K562 (cell line): ENCODE measurements around the gene TRMT112. TPM values are rescaled to one million over a fixed set of nuclear protein-coding genes. Genes with fewer than 3 reads are reported as not detected.

ENCODE experiments used
- ARNT ChIP-seq, 2 experiments: fragments of 450-650 bp; IDR thresholded peaks; 2 replicates each; pipeline ENCODE4 v1.6.1; 2016; ENCODE audit warnings: mild to moderate bottlenecking in 1 of 2
- CBFA2T3 ChIP-seq: fragments of 450-650 bp; IDR thresholded peaks from 2 replicates; pipeline ENCODE4 v1.6.1; 2017
- CGGBP1 ChIP-seq: fragments of 250-450 bp; sonication (Bioruptor Pico); IDR thresholded peaks from 2 replicates; pipeline ENCODE4 v1.9.0; 2021; ENCODE audit warnings: mild to moderate bottlenecking
- EZH2 ChIP-seq: IDR thresholded peaks from 2 replicates; pipeline ENCODE4 v1.6.1; 2012; ENCODE audit warnings: low read depth, mild to moderate bottlenecking, inconsistent platforms, low read length, borderline replicate concordance
- HDAC1 ChIP-seq, 2 experiments: fragments of 450-650 bp; IDR thresholded peaks; 2 replicates each; pipeline ENCODE4 v1.6.1; 2016 to 2017; ENCODE audit warnings: inconsistent platforms in 1 of 2, mild to moderate bottlenecking in 1 of 2, moderate library complexity in 1 of 2
- HDAC6 ChIP-seq: IDR thresholded peaks from 2 replicates; pipeline ENCODE4 v1.6.1; 2012; ENCODE audit warnings: low read depth, mild to moderate bottlenecking, control low read depth, inconsistent platforms, low read length, moderate library complexity
- HMG20A ChIP-seq: fragments of 450-650 bp; formaldehyde crosslinking; conservative IDR thresholded peaks from 2 replicates; pipeline ENCODE4 v1.4.0; 2020; ENCODE audit warnings: mild to moderate bottlenecking, mixed read lengths
- MAX ChIP-seq: sonication (generic); formaldehyde crosslinking; IDR thresholded peaks from 2 replicates; pipeline ENCODE4 v1.9.0; 2022; ENCODE audit warnings: mild to moderate bottlenecking, missing genetic modification reagents
- PHF21A ChIP-seq: fragments of 450-650 bp; IDR thresholded peaks from 2 replicates; pipeline ENCODE4 v1.6.1; 2017; ENCODE audit warnings: low read depth, borderline replicate concordance
- POLR2AphosphoS5 ChIP-seq: IDR thresholded peaks from 2 replicates; pipeline ENCODE4 v1.6.1; 2011; ENCODE audit warnings: mild to moderate bottlenecking, low read depth, low read length, moderate library complexity; ENCODE audit not compliant: control insufficient read depth, insufficient read depth
- SMC3 ChIP-seq: conservative IDR thresholded peaks from 2 replicates; pipeline ENCODE4 v1.6.1; 2011; ENCODE audit warnings: low read depth, low read length, improper control_type of control experiment; ENCODE audit not compliant: insufficient read depth
- STAG1 ChIP-seq: sonication (generic); formaldehyde crosslinking; IDR thresholded peaks from 2 replicates; pipeline ENCODE4 v1.5.0; 2020; ENCODE audit warnings: missing genetic modification reagents, borderline replicate concordance
- TOE1 ChIP-seq, 2 experiments: fragments of 450-650 bp in 1 of 2; sonication (generic) in 1 of 2; formaldehyde crosslinking in 1 of 2; IDR thresholded peaks; 2 replicates each; pipeline versions ENCODE4 v1.7.1 to v1.8.0; 2016 to 2022; ENCODE audit warnings: borderline replicate concordance in 2 of 2, mild to moderate bottlenecking in 2 of 2, antibody characterized with exemption in 1 of 2, inconsistent platforms in 1 of 2, low read depth in 1 of 2, missing genetic modification reagents in 1 of 2, moderate library complexity in 1 of 2
- XRCC3 ChIP-seq: fragments of 450-650 bp; IDR thresholded peaks from 2 replicates; pipeline ENCODE4 v1.6.1; 2017; ENCODE audit warnings: mild to moderate bottlenecking, moderate library complexity
- ZBTB7A ChIP-seq: IDR thresholded peaks from 2 replicates; pipeline ENCODE4 v1.6.1; 2011; ENCODE audit warnings: low read depth, mild to moderate bottlenecking, low read length, moderate library complexity, borderline replicate concordance; ENCODE audit not compliant: control insufficient read depth
- ZHX1 ChIP-seq: fragments of 150-350 bp; conservative IDR thresholded peaks from 2 replicates; pipeline ENCODE4 v1.6.1; 2014; ENCODE audit warnings: low read length
- ZNF224 ChIP-seq: sonication (generic); formaldehyde crosslinking; IDR thresholded peaks from 2 replicates; pipeline ENCODE4 v1.8.0; 2022; ENCODE audit warnings: mild to moderate bottlenecking, missing genetic modification reagents
- ZNF324 ChIP-seq: fragments of 250-450 bp; sonication (Bioruptor Pico); IDR thresholded peaks from 2 replicates; pipeline ENCODE4 v1.4.0; 2020; ENCODE audit warnings: mild to moderate bottlenecking
- ZNF347 ChIP-seq: fragments of 450-650 bp; formaldehyde crosslinking; IDR thresholded peaks from 2 replicates; pipeline ENCODE4 v1.4.0; 2020; ENCODE audit warnings: low read depth, mild to moderate bottlenecking, moderate library complexity
- ZNF592 ChIP-seq: fragments of 450-650 bp; IDR thresholded peaks from 2 replicates; pipeline ENCODE4 v1.6.1; 2017; ENCODE audit warnings: antibody characterized with exemption, mild to moderate bottlenecking
- ZNF707 ChIP-seq: fragments of 250-450 bp; sonication (Bioruptor Pico); conservative IDR thresholded peaks from 2 replicates; pipeline ENCODE4 v1.8.0; 2022; ENCODE audit warnings: inconsistent platforms, mild to moderate bottlenecking, moderate library complexity
- polyA plus RNA-seq, 8 experiments: library from polyadenylated mRNA; depleted of rRNA in 4 of 8; stranded (reverse) in 5 of 8; unstranded in 3 of 8; fragments of >200 nt; fragmentation: Nextera tagmentation in 2 of 8; fragmentation: Illumina TruSeq in 1 of 8; extraction: Ambion mirVana in 2 of 8; extraction: Trizol in 1 of 8; gene quantifications; 2 replicates each; pipeline versions ENCODE4 v1.2.1 to v1.2.3, GENCODE V29; 2011 to 2014; ENCODE audit warnings: inconsistent platforms in 1 of 8, missing spikeins in 1 of 8
- total RNA-seq, 7 experiments: library from RNA; depleted of rRNA in 6 of 7; stranded (reverse); fragments of >200 nt in 6 of 7; fragmentation: Illumina TruSeq in 2 of 7; extraction: Trizol in 2 of 7; gene quantifications; 2 replicates each; pipeline versions ENCODE4 v1.2.1 to v1.2.3, GENCODE V29; 2011 to 2021; ENCODE audit warnings: low replicate concordance in 1 of 7

TRMT112 gene
- total and polyA plus RNA-seq, 9 of the 15 experiments (the other 6 are each of a cell fraction or from before 2014, with no cell fraction given): 162 to 444 (median 300) TPM

- TF ChIP-seq EZH2 (no peak), HMG20A (CRISPR knock-in tag) (no peak), MAX (CRISPR knock-in tag) (peak; percentile 78), HDAC6 (no peak), ZNF347 (CRISPR knock-in tag) (no peak), POLR2AphosphoS5 (peak; percentile 52; the same call in 1 of the 2 replicates), ZHX1 (no peak), CGGBP1 (CRISPR knock-in tag) (no peak), ARNT (IDR thresholded peaks at IDR 0.05) (no peak), SMC3 (no peak), TOE1 (IDR thresholded peaks at IDR 0.05; ENCODE audit: borderline replicate concordance) (peak; percentile 77; the same call in 1 of the 2 replicates), TOE1 (CRISPR knock-in tag; IDR thresholded peaks at IDR 0.05; ENCODE audit: borderline replicate concordance, low read depth) (peak; percentile 67; the same call in 1 of the 2 replicates), ZNF707 (CRISPR knock-in tag) (no peak), ZBTB7A (peak; percentile 65; the same call in 1 of the 2 replicates), ZNF324 (CRISPR knock-in tag) (no peak), PHF21A (no peak), CBFA2T3 (no peak), HDAC1 (IDR thresholded peaks at IDR 0.05) (peak in 1 of 2 experiments; percentile 91; a peak in 2 of 4 replicates), XRCC3 (no peak), STAG1 (CRISPR knock-in tag) (no peak), ZNF592 (0 out of 2 replicates have a peak, but pooled peaks have one; percentile 7), ZNF224 (CRISPR knock-in tag) (no peak)
These were observed at the start of gene TRMT112 (continued) for GRCh38 chr11:64317325-64317960.
